Measurements from ENCODE around the gene IL25. TPM values are rescaled to one million over a fixed set of nuclear protein-coding genes. Genes with fewer than 3 reads are reported as not detected.
"Not testable (repeated sequence)": the region's sequence is repeated elsewhere in the genome, so short reads cannot be mapped to it uniquely, and the experiment has no call there.

IL25 gene
- total RNA-seq, 4 donors from 2014 or later, result 0.68 to 1.2 TPM; not detected in 2

DNA sequence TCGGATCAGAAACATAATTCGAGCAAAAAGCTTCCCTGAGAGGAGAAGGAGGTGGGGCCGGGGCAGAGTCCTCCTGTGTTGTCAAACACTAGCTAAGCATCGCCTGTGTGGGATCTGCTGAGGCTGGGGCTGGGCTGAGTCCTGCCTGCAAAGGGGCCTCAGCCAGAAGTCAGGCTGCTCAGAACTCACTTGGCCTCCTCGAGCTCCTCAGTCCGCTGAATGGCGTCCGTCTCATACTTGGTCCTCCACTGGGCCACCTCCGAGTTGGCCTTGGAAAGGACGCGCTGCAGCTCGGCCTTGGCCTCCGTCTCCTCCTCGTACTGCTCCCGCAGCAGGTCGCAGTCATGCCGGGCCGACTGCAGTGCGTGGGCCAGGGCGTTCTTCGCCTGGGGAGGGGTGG lies 45.4 kb downstream of the IL25 start:
- WGBS, result 94% methylated on average over 21 of the region's 21 CpGs
- TF ChIP-seq EP300 (IDR thresholded peaks at IDR 0.05) (no peak), POLR2AphosphoS5 (IDR thresholded peaks at IDR 0.05) (no peak), POLR2A (IDR thresholded peaks at IDR 0.05) (no peak)
- TF ChIP-seq, protein P1, sequence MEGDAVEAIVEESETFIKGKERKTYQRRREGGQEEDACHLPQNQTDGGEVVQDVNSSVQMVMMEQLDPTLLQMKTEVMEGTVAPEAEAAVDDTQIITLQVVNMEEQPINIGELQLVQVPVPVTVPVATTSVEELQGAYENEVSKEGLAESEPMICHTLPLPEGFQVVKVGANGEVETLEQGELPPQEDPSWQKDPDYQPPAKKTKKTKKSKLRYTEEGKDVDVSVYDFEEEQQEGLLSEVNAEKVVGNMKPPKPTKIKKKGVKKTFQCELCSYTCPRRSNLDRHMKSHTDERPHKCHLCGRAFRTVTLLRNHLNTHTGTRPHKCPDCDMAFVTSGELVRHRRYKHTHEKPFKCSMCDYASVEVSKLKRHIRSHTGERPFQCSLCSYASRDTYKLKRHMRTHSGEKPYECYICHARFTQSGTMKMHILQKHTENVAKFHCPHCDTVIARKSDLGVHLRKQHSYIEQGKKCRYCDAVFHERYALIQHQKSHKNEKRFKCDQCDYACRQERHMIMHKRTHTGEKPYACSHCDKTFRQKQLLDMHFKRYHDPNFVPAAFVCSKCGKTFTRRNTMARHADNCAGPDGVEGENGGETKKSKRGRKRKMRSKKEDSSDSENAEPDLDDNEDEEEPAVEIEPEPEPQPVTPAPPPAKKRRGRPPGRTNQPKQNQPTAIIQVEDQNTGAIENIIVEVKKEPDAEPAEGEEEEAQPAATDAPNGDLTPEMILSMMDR (IDR thresholded peaks at IDR 0.05), result no peak
- H3K4me1 ChIP-seq, result no peaks in the 10 kb centered on the region
- H3K4me3 ChIP-seq, result no peak overlapping the region
- H3K36me3 ChIP-seq, result no peaks in the 10 kb centered on the region
- DNase-seq (ENCODE audit: low spot score in 2 of 2), result no peak
- H3K27me3 ChIP-seq, result no peaks in the 10 kb centered on the region
- no peaks in the 10 kb centered on the region for H3K9me3 ChIP-seq
- H3K27ac ChIP-seq, result no peak overlapping the region

DNA sequence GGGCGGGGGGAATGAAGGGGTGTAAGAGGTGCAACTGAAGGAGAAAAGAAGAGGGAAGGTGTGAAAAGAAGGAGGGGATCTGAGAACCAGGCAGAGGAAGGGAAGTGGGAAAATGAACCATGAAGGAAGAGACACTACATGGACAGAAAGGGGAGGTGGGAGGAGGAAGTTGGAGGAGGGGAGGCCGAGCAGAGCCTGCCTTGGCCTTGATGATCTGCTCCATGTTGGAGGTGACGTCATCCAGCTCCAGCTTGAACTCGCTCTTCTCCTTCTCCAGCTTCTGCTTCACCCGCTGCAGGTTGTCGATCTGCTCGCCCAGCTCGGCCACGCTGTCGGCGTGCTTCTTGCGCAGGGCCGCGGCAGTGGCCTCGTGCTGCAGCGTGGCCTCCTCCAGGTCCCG lies 47.0 kb downstream of the IL25 start:
- not testable (repeated sequence) for H3K27ac ChIP-seq; H3K27me3 ChIP-seq; H3K36me3 ChIP-seq; H3K4me3 ChIP-seq; H3K9me3 ChIP-seq; H3K4me1 ChIP-seq; DNase-seq (ENCODE audit: low spot score in 2 of 2)
- WGBS, result 72% methylated on average over 4 of the region's 17 CpGs

DNA sequence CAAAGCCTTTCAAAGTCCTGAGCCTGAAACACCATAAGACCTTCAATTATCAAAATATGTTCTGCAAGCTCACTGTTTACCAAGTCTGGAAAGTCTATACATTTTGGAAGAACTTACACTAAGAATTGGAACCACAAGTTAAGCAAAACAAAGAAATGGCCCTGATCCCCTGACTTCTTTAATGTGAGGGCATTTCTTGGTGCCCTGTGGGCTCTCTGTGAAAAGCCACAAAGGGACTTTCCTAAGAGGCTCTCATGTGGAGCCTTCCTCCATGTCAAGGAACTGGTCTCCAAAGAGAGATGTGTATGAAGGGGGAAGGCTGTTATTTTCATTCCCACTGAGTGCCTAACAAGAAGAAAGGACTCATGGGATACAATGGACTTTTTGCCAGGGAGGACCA lies 49.0 kb downstream of the IL25 start:
- no peaks in the 10 kb centered on the region for H3K36me3 ChIP-seq
- H3K9me3 ChIP-seq, result no peaks in the 10 kb centered on the region
- no peaks in the 10 kb centered on the region for H3K27me3 ChIP-seq
- no peak for DNase-seq (ENCODE audit: low spot score in 2 of 2)
- no peak overlapping the region for H3K4me3 ChIP-seq
- TF ChIP-seq POLR2AphosphoS5 (IDR thresholded peaks at IDR 0.05) (no peak), EP300 (IDR thresholded peaks at IDR 0.05) (no peak), POLR2A (IDR thresholded peaks at IDR 0.05) (no peak)
- TF ChIP-seq, protein P1 (IDR thresholded peaks at IDR 0.05), result no peak
- no peak overlapping the region for H3K27ac ChIP-seq
- no peaks in the 10 kb centered on the region for H3K4me1 ChIP-seq

DNA sequence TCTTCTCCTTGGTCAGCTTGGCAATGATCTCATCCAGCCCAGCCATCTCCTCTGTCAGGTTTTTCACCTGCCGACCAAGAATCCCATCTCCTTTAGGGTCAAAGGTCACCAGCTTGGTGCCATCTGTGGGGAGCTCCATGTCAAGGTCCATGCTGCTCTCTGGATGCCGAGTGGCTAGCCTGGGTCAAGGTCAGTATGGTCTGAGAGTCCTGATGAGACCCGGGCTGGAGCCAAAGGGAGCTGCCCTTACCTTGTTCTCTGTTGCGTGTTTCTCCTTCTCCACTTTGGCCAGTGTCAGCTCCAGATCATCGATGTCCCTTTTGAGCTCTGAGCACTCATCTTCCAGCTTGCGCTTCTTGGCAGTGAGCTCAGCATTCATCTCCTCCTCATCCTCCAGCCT lies 51.0 kb downstream of the IL25 start:
- Histone ChIP-seq H3K9me3 (no peaks in the 10 kb centered on the region), H3K4me3 (no peak overlapping the region), H3K4me1 (no peaks in the 10 kb centered on the region), H3K27ac (no peak overlapping the region), H3K36me3 (no peaks in the 10 kb centered on the region), H3K27me3 (peaks cover 4% of the 10 kb centered on the region)
- TF ChIP-seq POLR2AphosphoS5 (IDR thresholded peaks at IDR 0.05), result no peak
- TF ChIP-seq, protein P1 (IDR thresholded peaks at IDR 0.05), result no peak
- TF ChIP-seq EP300 (IDR thresholded peaks at IDR 0.05), result no peak
- no peak for TF ChIP-seq POLR2A (IDR thresholded peaks at IDR 0.05)
- no peak for DNase-seq (ENCODE audit: low spot score in 2 of 2)
- 87% methylated on average over 6 of the region's 6 CpGs for WGBS

DNA sequence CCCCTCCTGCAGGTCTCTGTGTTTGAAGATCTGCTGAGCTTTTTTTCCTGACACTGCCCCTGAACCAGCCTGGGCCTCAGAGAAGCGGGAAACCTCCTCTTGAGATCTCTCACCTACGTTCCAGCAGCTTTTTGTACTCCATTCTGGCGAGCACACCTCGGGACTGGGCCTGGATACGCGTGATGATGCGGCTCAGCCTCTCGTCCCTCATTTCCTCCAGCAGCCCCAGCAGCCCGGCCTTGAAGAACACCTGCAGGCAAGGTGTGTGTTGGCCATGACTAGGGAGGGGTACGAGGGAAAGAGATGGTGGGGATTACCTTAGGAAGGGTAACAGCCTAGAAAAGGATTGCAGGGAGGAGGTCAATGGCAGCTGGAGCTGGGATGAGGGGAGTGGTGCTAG lies 52.6 kb downstream of the IL25 start:
- Histone ChIP-seq H3K9me3 (no peaks in the 10 kb centered on the region), H3K4me1 (no peaks in the 10 kb centered on the region), H3K36me3 (no peaks in the 10 kb centered on the region), H3K27ac (no peak overlapping the region), H3K4me3 (no peak overlapping the region), H3K27me3 (peaks cover 4% of the 10 kb centered on the region)
- no peak for DNase-seq (ENCODE audit: low spot score in 2 of 2)
- WGBS, result 75% methylated on average over 10 of the region's 10 CpGs
- TF ChIP-seq, protein P1 (IDR thresholded peaks at IDR 0.05), result no peak
- TF ChIP-seq POLR2A (IDR thresholded peaks at IDR 0.05) (no peak), EP300 (IDR thresholded peaks at IDR 0.05) (no peak), POLR2AphosphoS5 (IDR thresholded peaks at IDR 0.05) (no peak)

DNA sequence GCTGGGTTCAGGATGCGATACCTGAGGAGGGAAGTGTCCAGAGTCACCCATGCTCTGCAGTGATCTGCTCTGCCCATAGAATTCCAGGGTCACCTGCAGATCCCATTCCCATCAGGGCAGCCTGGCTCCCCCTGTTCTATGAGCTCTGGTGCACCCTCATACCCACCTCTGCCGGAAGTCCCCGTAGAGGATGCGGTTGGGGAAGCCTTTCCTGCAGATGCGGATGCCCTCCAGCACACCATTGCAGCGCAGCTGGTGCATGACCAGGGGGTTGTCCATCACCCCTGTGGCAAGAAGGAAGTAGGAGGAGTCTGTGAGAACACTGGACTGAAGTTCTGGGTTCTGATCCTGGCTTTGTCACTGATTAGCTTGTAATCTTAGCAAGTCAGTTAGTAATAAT lies 53.2 kb downstream of the IL25 start:
- H3K4me1 ChIP-seq; H3K27me3 ChIP-seq; H3K9me3 ChIP-seq; H3K27ac ChIP-seq; H3K4me3 ChIP-seq; DNase-seq (ENCODE audit: low spot score in 2 of 2); H3K36me3 ChIP-seq: not testable (repeated sequence)
- WGBS, result 97% methylated on average over 4 of the region's 6 CpGs

Other genes with a start within 250 kb of the IL25 start
- 10 to 100 TPM; 45.2 to 67.7 (median 53.2) TPM for gene SLC7A8, start 189.1 kb upstream of the IL25 start, total RNA-seq
- not detected for gene RNF212B, start 134.9 kb upstream of the IL25 start, total RNA-seq
- 10 to 100 TPM in 1 of 4 donors, 1 to 10 TPM in 3; 7.8 to 13.1 (median 8.5) TPM for gene HOMEZ, start 86.7 kb upstream of the IL25 start, total RNA-seq
- gene PPP1R3E, start 70.0 kb upstream of the IL25 start, total RNA-seq, result 10 to 100 TPM; 15.3 to 29.9 (median 22.5) TPM
- 10 to 100 TPM; 35.4 to 48.4 (median 44.7) TPM for gene BCL2L2, start 66.0 kb upstream of the IL25 start, total RNA-seq
- gene PABPN1, start 51.4 kb upstream of the IL25 start, total RNA-seq, result 100 to 1,000 TPM in 1 of 4 donors, 10 to 100 TPM in 3; 45.1 to 109 (median 58.8) TPM
- gene SLC22A17, start 19.9 kb upstream of the IL25 start, total RNA-seq, result 10 to 100 TPM; 15.4 to 67.6 (median 22.5) TPM
- 10 to 100 TPM; 63.0 to 74.0 (median 64.8) TPM for gene EFS, start 7.6 kb upstream of the IL25 start, total RNA-seq
- under 1 TPM in 1 of 4 donors, not detected in 3; 0.76 TPM for gene CMTM5, start 4.2 kb downstream of the IL25 start, total RNA-seq
- not detected for gene MYH6, start 35.5 kb downstream of the IL25 start, total RNA-seq
- not detected for gene MYH7, start 62.9 kb downstream of the IL25 start, total RNA-seq
- gene NGDN, start 96.9 kb downstream of the IL25 start, total RNA-seq, result 10 to 100 TPM; 31.1 to 61.4 (median 46.5) TPM
- gene ZFHX2, start 179.0 kb downstream of the IL25 start, total RNA-seq, result 1 to 10 TPM in 1 of 4 donors, under 1 TPM in 3; 0.16 to 1.4 (median 0.56) TPM
- 10 to 100 TPM in 2 of 4 donors, 1 to 10 TPM in 2; 7.0 to 16.7 (median 11.8) TPM for gene THTPA, start 183.5 kb downstream of the IL25 start, total RNA-seq
- gene AP1G2, start 195.0 kb downstream of the IL25 start, total RNA-seq, result 100 to 1,000 TPM; 117 to 415 (median 150) TPM
- under 1 TPM in 3 of 4 donors, not detected in 1; 0.30 to 0.60 (median 0.30) TPM for gene JPH4, start 206.0 kb downstream of the IL25 start, total RNA-seq

Data from suprapubic skin (tissue), 4 donors.